ENCODE data around the gene USF3. TPM values are rescaled to one million over a fixed set of nuclear protein-coding genes. Genes with fewer than 3 reads are reported as not detected.

Gene USF3
- total RNA-seq, 1 experiment from 2014 or later, result 13.5 TPM

DNA sequence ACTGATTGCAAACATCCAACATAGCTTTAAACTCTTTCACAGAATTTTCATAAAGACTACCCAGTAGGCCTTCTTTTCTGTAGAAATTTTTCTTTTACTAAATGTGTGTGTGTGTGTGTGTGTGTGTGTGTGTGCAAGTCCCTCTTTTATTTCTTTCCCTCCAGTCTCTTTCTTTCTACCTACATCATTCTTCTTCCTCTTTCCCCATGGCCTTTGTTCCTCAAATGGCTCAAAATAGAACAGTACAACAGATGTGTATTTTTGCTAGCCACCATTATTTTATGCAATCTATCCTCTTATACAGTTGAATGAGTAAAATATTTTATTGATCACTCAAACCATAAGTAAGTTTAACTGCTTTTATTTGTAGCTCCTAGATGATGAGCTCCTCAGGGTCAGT is 76.4 kb downstream of the USF3 start:
- Histone ChIP-seq H3K9me3 (ENCODE audit: control insufficient read depth in 1 of 2, insufficient read depth in 1 of 2, low read depth in 1 of 2, low read length in 2 of 2) (no peaks in the 10 kb centered on the region), H3K9ac (ENCODE audit: low read length) (no peak overlapping the region), H3K4me3 (replicated peaks in 1 of 2; ENCODE audit: low read depth in 1 of 2, low read length in 2 of 2) (no peak overlapping the region), H2AFZ (ENCODE audit: low read depth, low read length, poor library complexity, severe bottlenecking) (no peak overlapping the region), H3K36me3 (ENCODE audit: control insufficient read depth in 1 of 2, insufficient read depth in 2 of 2, low read length in 2 of 2) (no peaks in the 10 kb centered on the region), H3K79me2 (ENCODE audit: insufficient read depth, low read length) (no peaks in the 10 kb centered on the region), H4K20me1 (ENCODE audit: insufficient read depth) (no peaks in the 10 kb centered on the region), H3K4me2 (ENCODE audit: low read length) (no peak overlapping the region), H3K27ac (ENCODE audit: low read depth, low read length) (no peak overlapping the region), H3K27me3 (ENCODE audit: insufficient read depth, low read length) (no peaks in the 10 kb centered on the region), H3K9me2 (ENCODE audit: insufficient read depth) (no peaks in the 10 kb centered on the region), H3K4me1 (ENCODE audit: control insufficient read depth in 1 of 2, insufficient read depth in 2 of 2, low read length in 2 of 2) (no peaks in the 10 kb centered on the region)
- no TSS peak for BruUV-seq (replicated peaks)
- TF ChIP-seq ZFX (IDR thresholded peaks at IDR 0.05), result no peak
- TF ChIP-seq FOSL1 (IDR thresholded peaks at IDR 0.05; ENCODE audit: low read depth), result no peak
- no peak for TF ChIP-seq EZH2 (IDR thresholded peaks at IDR 0.05)
- no peak for TF ChIP-seq ZNF274 (IDR thresholded peaks at IDR 0.05; ENCODE audit: low read depth, low read length)
- TF ChIP-seq EZH2phosphoT487 (IDR thresholded peaks at IDR 0.05; ENCODE audit: borderline replicate concordance), result no peak
- TF ChIP-seq EGR1 (IDR thresholded peaks at IDR 0.05; ENCODE audit: low read depth), result no peak
- TF ChIP-seq, protein P1, sequence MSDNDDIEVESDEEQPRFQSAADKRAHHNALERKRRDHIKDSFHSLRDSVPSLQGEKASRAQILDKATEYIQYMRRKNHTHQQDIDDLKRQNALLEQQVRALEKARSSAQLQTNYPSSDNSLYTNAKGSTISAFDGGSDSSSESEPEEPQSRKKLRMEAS (IDR thresholded peaks at IDR 0.05), result no peak
- TF ChIP-seq CBX3 (IDR thresholded peaks at IDR 0.05; ENCODE audit: low read depth), result no peak
- no peak for TF ChIP-seq SIN3A (IDR thresholded peaks at IDR 0.05; ENCODE audit: low read depth)
- TF ChIP-seq, protein P2, sequence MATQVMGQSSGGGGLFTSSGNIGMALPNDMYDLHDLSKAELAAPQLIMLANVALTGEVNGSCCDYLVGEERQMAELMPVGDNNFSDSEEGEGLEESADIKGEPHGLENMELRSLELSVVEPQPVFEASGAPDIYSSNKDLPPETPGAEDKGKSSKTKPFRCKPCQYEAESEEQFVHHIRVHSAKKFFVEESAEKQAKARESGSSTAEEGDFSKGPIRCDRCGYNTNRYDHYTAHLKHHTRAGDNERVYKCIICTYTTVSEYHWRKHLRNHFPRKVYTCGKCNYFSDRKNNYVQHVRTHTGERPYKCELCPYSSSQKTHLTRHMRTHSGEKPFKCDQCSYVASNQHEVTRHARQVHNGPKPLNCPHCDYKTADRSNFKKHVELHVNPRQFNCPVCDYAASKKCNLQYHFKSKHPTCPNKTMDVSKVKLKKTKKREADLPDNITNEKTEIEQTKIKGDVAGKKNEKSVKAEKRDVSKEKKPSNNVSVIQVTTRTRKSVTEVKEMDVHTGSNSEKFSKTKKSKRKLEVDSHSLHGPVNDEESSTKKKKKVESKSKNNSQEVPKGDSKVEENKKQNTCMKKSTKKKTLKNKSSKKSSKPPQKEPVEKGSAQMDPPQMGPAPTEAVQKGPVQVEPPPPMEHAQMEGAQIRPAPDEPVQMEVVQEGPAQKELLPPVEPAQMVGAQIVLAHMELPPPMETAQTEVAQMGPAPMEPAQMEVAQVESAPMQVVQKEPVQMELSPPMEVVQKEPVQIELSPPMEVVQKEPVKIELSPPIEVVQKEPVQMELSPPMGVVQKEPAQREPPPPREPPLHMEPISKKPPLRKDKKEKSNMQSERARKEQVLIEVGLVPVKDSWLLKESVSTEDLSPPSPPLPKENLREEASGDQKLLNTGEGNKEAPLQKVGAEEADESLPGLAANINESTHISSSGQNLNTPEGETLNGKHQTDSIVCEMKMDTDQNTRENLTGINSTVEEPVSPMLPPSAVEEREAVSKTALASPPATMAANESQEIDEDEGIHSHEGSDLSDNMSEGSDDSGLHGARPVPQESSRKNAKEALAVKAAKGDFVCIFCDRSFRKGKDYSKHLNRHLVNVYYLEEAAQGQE (IDR thresholded peaks at IDR 0.05; ENCODE audit: low read depth), result no peak
- no peak for TF ChIP-seq SP1 (IDR thresholded peaks at IDR 0.05; ENCODE audit: low read depth)
- no peak for TF ChIP-seq CTCF (IDR thresholded peaks at IDR 0.05 in 2 of 3, conservative IDR thresholded peaks at IDR 0.05 in 1 of 3; ENCODE audit: borderline replicate concordance in 1 of 3, insufficient read depth in 1 of 3, low read depth in 2 of 3, low read length in 2 of 3)
- TF ChIP-seq ATF3 (IDR thresholded peaks at IDR 0.05), result no peak
- TF ChIP-seq JUND (IDR thresholded peaks at IDR 0.05), result no peak
- no peak for TF ChIP-seq YY1 (IDR thresholded peaks at IDR 0.05; ENCODE audit: extremely low read depth, insufficient replicate concordance, low read depth, low read length)
- POLR2A ChIA-PET, result no interaction called here
- RAD21 ChIA-PET (ENCODE audit: low non-redundant PET in 1 of 2, low total read pairs in 2 of 2, uncharacterized antibody in 2 of 2, unreplicated experiment in 2 of 2), result no interaction called here
- ATAC-seq (no peak), DNase-seq (ENCODE audit: low read depth, low spot score) (no peak)
- CTCF ChIA-PET, result no interaction called here
- intact Hi-C loops (cut with micrococcal nuclease), result loop anchor here (10.0 kb wide), 2 partner anchors 325 to 975 kb away; partner anchors contain the start of gene CCDC80
